GM21576 (cell line): ENCODE measurements around the gene SYNE2.

Source experiments
- ATAC-seq: cut with Tn5 transposase; IDR thresholded peaks from one replicate; pipeline ENCODE4 v1.9.1; 2021; ENCODE audit warnings: mild to moderate bottlenecking, moderate library complexity; ENCODE audit not compliant: unreplicated experiment

The SYNE2 gene

DNA sequence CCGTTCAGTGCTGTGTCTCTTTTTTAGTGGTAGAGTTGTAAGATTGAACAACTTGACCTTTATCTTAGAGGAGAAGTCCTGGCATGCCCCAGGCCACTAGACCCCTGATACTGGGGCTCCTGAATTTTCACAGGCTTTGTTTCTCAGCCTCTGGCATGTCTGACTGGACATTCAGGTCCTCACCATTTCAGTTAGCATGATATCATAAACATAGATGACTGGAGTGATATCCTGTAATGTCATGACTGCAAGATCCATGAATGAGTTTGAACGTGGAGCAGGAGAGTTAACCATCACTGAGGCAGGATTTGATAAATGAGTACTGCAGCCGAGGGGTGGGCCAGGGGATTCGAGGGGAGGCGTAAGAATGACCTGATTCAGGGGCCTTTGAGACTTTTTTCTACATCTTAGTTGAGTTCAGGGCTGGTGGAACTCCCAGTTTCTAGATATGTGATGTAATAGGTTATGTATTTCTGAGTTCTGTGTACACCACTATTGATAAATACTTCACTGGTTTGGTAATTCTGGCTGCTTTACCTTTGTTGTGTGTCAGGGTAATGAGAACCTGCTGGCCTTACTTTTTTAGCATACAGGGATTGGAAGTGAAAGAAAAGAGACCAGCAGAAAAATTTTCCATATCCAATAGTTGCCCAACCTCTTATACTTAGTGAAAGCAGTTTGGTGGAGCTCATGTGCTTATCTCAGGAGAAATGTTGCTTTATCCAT, 217.0 kb downstream of the SYNE2 start:
- no peak for ATAC-seq

GRCh38 chr14:64074961-64075612, 222.3 kb downstream of the SYNE2 start:
- no peak for ATAC-seq

- ATAC-seq: no peak
These were observed 222.8 kb downstream of the SYNE2 start for GRCh38 chr14:64075613-64076005.

DNA sequence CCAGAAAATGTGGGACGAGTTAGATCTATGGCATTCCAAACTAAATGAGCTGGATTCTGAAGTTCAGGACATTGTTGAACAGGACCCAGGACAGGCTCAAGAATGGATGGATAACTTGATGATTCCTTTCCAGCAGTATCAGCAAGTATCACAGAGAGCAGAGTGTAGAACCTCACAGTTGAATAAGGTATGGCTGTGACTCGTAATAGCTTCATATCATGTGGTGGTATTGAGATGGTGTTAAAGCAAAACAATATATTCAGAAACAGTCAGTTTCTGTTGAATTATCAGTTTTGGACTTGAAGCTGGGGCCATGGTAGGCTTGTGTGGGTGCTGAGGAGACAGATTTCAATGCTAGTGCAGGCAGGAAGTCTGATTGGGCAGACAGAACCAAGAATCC, 227.6 kb downstream of the SYNE2 start:
- ATAC-seq: no peak

- ATAC-seq: no peak
These were observed 228.5 kb downstream of the SYNE2 start for GRCh38 chr14:64081174-64081746.

GRCh38 chr14:64082837-64083236, 230.0 kb downstream of the SYNE2 start:
- no peak for ATAC-seq

GRCh38 chr14:64088647-64088964, 235.8 kb downstream of the SYNE2 start:
- no peak for ATAC-seq

DNA sequence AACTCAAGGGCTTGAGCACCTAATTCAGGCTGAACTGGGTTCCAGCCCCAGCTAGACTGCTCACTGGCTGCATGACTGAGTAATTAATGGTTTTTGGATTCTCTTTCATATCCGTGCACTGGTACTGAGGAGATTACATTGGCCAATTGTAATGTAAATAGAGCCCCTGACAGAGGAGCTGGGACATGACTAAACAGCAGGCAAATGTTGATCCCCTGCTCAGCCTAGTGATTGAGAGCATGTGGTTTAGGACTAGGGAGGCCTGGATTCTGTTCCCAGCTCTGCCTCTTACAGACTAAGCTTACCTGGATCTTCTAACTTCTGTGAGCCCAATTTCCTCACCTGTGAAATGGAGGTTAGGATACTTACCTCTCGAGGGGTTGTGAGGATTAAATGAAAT, 237.1 kb downstream of the SYNE2 start:
- ATAC-seq: no peak

GRCh38 chr14:64091217-64091616, 238.4 kb downstream of the SYNE2 start:
- ATAC-seq: no peak

- no peak for ATAC-seq
These were observed 239.5 kb downstream of the SYNE2 start for GRCh38 chr14:64092338-64092737.

DNA sequence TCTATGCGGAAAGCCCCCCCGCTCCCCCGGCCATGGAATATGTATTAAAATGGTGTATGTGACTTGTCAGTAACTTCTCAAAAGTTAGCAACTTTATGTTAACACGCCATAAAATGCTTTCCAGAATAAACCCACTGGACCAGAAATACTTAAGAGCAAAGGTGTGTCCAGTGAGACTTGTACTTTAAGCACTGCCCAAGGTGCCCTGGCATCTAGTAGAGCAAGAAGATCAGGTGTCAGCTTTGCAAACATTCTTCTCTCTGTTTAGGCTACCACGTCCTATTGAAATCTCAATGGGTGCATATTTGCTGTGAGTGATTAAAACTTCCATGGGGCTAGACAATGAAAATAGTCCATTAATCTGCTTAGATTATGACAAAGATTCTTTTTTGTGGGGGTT, 240.1 kb downstream of the SYNE2 start:
- ATAC-seq: no peak

DNA sequence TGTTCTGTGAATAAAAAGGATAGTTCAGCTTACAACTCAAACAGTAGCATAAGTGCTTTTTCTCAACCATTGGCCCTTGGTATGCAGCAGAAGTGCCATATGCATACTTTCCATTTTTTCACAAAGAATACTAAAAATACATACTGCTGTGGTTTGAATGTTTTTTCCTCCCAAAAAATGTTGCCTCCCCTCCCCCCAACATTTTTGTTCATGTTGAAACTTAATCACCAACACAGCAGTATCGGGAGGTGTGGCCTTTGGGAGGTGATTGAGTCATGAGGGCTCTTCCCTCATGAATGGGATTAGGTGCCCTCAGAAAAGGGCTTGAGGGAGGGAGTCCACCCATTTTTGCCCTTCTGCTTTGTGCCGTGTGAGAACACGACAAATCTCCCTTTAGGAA, 242.8 kb downstream of the SYNE2 start:
- ATAC-seq: no peak

- ATAC-seq: no peak
These were observed 245.3 kb downstream of the SYNE2 start for GRCh38 chr14:64098120-64098519.

DNA sequence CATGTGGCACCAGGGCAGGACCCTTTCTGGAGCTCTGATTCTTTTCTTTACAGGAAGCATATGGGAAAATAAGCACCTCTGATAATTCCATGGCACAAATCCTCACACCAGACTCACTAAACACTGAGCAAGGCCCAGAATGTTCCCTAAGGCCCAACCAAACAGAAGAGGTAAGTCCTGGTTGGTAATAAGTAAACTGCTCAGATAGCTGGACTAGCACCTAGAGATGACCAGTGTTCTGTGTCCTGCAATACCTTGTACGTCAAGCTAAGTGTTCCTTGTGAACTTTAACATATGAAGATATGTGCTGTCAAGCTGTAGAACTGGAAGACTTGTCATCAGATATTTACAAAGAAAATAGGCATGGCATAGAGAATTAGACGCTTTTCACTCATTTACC, 254.6 kb downstream of the SYNE2 start:
- no peak for ATAC-seq

GRCh38 chr14:64109819-64110554, 257.2 kb downstream of the SYNE2 start:
- no peak for ATAC-seq

DNA sequence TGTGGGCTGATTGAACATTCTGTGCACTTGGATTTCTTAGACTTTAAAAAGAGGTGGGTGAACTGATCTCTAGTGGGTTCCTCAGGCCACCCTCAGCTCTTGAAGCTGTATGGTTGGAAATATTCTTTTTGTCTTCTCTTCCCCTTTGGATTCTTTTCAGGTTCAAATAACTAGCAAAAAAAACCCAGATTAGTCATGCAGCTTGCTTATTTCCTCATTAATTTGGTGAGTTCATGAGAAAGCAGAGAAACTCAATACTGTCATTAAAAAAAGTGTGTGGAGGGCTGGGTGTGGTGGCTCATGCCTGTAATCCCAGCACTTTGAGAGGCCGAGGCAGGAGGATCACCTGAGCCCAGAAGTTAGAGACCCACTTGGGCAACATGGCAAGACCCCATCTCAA, 258.0 kb downstream of the SYNE2 start:
- ATAC-seq: no peak

GRCh38 chr14:64112867-64113678, 260.3 kb downstream of the SYNE2 start:
- ATAC-seq: no peak

- no peak for ATAC-seq
These were observed 261.4 kb downstream of the SYNE2 start for GRCh38 chr14:64114166-64114565.

DNA sequence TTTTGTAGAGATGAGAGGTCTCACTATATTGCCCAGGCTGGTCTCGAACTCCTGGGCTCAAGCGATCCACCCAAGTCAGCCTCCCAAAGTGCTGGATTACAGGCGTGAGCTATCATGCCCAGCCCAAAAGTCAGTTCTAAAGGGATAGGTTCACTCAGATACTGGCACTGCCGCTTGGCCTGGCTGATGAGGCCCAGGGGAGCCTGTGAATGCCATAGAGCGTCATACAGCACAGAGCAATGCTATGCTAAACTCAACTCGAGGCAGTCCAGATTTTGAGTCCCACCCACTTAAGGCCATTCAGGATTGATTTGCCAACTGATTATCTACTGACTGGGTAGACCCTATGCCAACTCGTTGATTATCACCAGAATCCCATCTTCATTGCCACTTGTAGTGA, 262.0 kb downstream of the SYNE2 start:
- no peak for ATAC-seq

- ATAC-seq: no peak
These were observed 262.6 kb downstream of the SYNE2 start for GRCh38 chr14:64115401-64115800.
